UCSD-AML1 (cell line): ENCODE results near the gene C8G.

ENCODE experiments used
- DNase-seq: peaks from one replicate; lab custom pipeline; 2025; ENCODE audit not compliant: unreplicated experiment; lab: John Stamatoyannopoulos, UW

The C8G gene

GRCh38 chr9:136952876-136953770 lies 8.1 kb downstream of the C8G start:
- no peak for DNase-seq

GRCh38 chr9:136953771-136954269 lies 8.8 kb downstream of the C8G start:
- no peak for DNase-seq

GRCh38 chr9:136954270-136955083 lies 9.4 kb downstream of the C8G start:
- DNase-seq = no peak

- no peak for DNase-seq
Measured at GRCh38 chr9:136955202-136955942, 10.3 kb downstream of the C8G start.

GRCh38 chr9:136955943-136956335 lies 10.9 kb downstream of the C8G start:
- DNase-seq = no peak

GRCh38 chr9:136956604-136957003 lies 11.6 kb downstream of the C8G start:
- no peak for DNase-seq

GRCh38 chr9:136957461-136957860 lies 12.4 kb downstream of the C8G start:
- no peak for DNase-seq

- DNase-seq = no peak
Measured at GRCh38 chr9:136957901-136958300, 12.9 kb downstream of the C8G start.

GRCh38 chr9:136958473-136958872 lies 13.4 kb downstream of the C8G start:
- no peak for DNase-seq

GRCh38 chr9:136958898-136959850 lies 14.1 kb downstream of the C8G start:
- DNase-seq = no peak

- DNase-seq = no peak
Measured at GRCh38 chr9:136960212-136960937, 15.3 kb downstream of the C8G start.

GRCh38 chr9:136960938-136961275 lies 15.9 kb downstream of the C8G start:
- DNase-seq = no peak

- DNase-seq = no peak
Measured at GRCh38 chr9:136961279-136962065, 16.4 kb downstream of the C8G start.

- DNase-seq = no peak
Measured at GRCh38 chr9:136962163-136962562, 17.1 kb downstream of the C8G start.

- DNase-seq = no peak
Measured at GRCh38 chr9:136962701-136963248, 17.7 kb downstream of the C8G start.

- no peak for DNase-seq
Measured at GRCh38 chr9:136963341-136963740, 18.3 kb downstream of the C8G start.

- no peak for DNase-seq
Measured at GRCh38 chr9:136963751-136964150, 18.7 kb downstream of the C8G start.

- DNase-seq = no peak
Measured at GRCh38 chr9:136964171-136964689, 19.2 kb downstream of the C8G start.
